NCI-H2029 treated with DMSO at 0.1 percent for 48 hours (cell line): ENCODE results near the gene SLPI.

Experiments
- DNase-seq: peaks from one replicate; lab custom pipeline; 2025; lab: John Stamatoyannopoulos, UW

SLPI gene

GRCh38 chr20:45212836-45213235, 41.5 kb downstream of the SLPI start:
- DNase-seq: no peak

- DNase-seq: no peak
These were observed 42.5 kb downstream of the SLPI start for GRCh38 chr20:45211569-45212474.

- DNase-seq: no peak
These were observed 44.4 kb downstream of the SLPI start for GRCh38 chr20:45209924-45210323.

GRCh38 chr20:45206725-45207124, 47.6 kb downstream of the SLPI start, which contains the start of gene SEMG1:
TSS of gene SEMG1 (plus strand) at chr20:45207033. CDS start at chr20:45207054, 21 bp downstream.
- DNase-seq: no peak
